ENCODE results near the gene ARPIN. TPM values are rescaled to one million over a fixed set of nuclear protein-coding genes. Genes with fewer than 3 reads are reported as not detected.
"Not testable (repeated sequence)": the region's sequence is repeated elsewhere in the genome, so short reads cannot be mapped to it uniquely, and the experiment has no call there.

The ARPIN gene
- total RNA-seq, 1 donor from 2014 or later: 13.3 TPM

DNA sequence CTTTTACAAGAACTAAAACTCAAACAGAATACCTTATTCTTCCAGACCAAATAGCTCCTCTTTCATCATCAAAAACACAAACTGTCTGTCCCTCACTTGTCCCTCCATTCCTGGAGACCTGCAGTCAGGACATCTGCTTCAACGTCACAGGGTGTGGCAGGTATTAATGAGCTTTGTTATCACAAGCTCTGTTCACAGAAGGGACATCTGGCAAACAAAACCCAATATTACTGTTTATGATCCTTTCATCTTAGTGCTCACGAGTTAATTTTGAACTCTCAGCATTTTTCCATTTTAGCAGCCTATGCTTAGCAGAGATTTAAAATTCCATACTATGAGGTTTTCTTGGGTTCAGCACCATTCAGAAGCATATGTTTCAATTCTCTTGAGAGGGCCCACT, 51.9 kb downstream of the ARPIN start:
- H3K4me3 Mint-ChIP-seq (ENCODE audit: unreplicated experiment): no peak overlapping the region
- H3K36me3 Mint-ChIP-seq (ENCODE audit: low read depth, unreplicated experiment): peaks cover 22% of the 10 kb centered on the region
- no peaks in the 10 kb centered on the region for H3K9me3 Mint-ChIP-seq (ENCODE audit: unreplicated experiment)
- no peak for DNase-seq (ENCODE audit: low spot score)
- H3K27ac Mint-ChIP-seq (ENCODE audit: unreplicated experiment): no peak overlapping the region
- H3K4me1 Mint-ChIP-seq (ENCODE audit: unreplicated experiment): no peaks in the 10 kb centered on the region
- no peaks in the 10 kb centered on the region for H3K27me3 Mint-ChIP-seq (ENCODE audit: unreplicated experiment)
- TF ChIP-seq, protein P1, sequence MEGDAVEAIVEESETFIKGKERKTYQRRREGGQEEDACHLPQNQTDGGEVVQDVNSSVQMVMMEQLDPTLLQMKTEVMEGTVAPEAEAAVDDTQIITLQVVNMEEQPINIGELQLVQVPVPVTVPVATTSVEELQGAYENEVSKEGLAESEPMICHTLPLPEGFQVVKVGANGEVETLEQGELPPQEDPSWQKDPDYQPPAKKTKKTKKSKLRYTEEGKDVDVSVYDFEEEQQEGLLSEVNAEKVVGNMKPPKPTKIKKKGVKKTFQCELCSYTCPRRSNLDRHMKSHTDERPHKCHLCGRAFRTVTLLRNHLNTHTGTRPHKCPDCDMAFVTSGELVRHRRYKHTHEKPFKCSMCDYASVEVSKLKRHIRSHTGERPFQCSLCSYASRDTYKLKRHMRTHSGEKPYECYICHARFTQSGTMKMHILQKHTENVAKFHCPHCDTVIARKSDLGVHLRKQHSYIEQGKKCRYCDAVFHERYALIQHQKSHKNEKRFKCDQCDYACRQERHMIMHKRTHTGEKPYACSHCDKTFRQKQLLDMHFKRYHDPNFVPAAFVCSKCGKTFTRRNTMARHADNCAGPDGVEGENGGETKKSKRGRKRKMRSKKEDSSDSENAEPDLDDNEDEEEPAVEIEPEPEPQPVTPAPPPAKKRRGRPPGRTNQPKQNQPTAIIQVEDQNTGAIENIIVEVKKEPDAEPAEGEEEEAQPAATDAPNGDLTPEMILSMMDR (IDR thresholded peaks at IDR 0.05; ENCODE audit: unreplicated experiment): no peak

DNA sequence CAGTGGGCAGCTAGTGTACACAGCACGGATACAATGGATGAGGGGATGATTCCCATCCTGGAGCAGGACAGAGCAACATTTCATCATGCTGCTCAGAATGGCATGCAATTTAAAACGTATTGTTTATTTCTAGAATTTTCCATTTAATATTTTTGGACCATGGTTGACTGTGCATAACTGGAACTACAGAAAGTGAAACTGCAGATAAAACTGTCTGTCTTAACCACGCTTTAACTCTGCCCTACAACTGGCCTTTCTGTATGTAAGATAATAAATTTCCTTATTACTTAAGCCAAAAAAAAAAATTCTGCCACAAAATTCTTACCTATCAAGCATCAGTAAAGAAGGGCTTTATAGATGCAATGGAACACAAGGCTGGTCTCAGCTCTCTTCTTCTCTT, 52.3 kb downstream of the ARPIN start:
- TF ChIP-seq, protein P1 (IDR thresholded peaks at IDR 0.05; ENCODE audit: unreplicated experiment): no peak
- Mint-ChIP-seq H3K27me3 (ENCODE audit: unreplicated experiment) (no peaks in the 10 kb centered on the region), H3K4me1 (ENCODE audit: unreplicated experiment) (no peaks in the 10 kb centered on the region), H3K4me3 (ENCODE audit: unreplicated experiment) (no peak overlapping the region), H3K9me3 (ENCODE audit: unreplicated experiment) (no peaks in the 10 kb centered on the region), H3K27ac (ENCODE audit: unreplicated experiment) (no peak overlapping the region), H3K36me3 (ENCODE audit: low read depth, unreplicated experiment) (peaks cover 20% of the 10 kb centered on the region)
- DNase-seq (ENCODE audit: low spot score): no peak

DNA sequence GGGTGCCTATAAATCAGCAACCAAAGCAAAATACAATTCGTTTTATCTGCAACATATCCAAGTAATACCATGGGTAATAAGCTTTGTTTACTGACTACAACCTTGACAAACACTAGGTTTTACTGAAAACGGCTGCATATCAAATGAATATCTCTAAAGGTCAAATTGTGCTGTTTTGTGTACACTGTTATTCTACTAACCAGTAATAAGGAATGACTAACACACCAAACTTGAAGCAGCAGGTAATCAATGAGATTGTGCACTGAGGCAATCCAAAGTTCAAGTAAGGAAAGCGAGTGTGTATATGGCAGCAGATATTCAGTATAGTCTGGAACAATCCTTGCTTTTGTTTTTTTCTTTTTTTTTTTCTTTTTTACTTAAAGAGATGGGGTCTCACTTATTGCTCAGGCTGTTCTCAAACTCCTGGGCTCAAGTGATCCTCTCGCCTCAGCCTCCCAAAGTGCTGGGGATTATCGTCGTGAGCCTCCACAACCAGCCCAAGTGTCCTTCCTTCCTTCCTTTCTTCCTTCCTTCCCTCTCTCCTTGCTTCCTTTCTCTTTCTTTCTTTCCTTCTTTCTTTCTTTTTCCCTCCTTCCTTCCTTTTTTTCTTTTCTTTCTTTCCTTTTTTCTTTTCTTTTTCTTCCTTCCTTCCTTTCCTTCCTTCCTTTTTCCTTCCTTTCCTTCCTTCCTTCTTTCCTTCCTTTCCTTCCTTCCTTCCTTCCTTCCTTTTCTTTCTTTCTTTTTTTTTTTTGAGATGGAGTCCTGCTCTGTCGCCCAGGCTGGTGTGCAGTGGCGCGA, 53.9 kb downstream of the ARPIN start:
- DNase-seq (ENCODE audit: low spot score): no peak
- H3K27me3 Mint-ChIP-seq (ENCODE audit: unreplicated experiment): no peaks in the 10 kb centered on the region
- no peak overlapping the region for H3K27ac Mint-ChIP-seq (ENCODE audit: unreplicated experiment)
- no peak overlapping the region for H3K4me3 Mint-ChIP-seq (ENCODE audit: unreplicated experiment)
- H3K36me3 Mint-ChIP-seq (ENCODE audit: low read depth, unreplicated experiment): peaks cover 20% of the 10 kb centered on the region
- TF ChIP-seq, protein P1 (IDR thresholded peaks at IDR 0.05; ENCODE audit: unreplicated experiment): no peak
- no peaks in the 10 kb centered on the region for H3K4me1 Mint-ChIP-seq (ENCODE audit: unreplicated experiment)
- H3K9me3 Mint-ChIP-seq (ENCODE audit: unreplicated experiment): no peaks in the 10 kb centered on the region

DNA sequence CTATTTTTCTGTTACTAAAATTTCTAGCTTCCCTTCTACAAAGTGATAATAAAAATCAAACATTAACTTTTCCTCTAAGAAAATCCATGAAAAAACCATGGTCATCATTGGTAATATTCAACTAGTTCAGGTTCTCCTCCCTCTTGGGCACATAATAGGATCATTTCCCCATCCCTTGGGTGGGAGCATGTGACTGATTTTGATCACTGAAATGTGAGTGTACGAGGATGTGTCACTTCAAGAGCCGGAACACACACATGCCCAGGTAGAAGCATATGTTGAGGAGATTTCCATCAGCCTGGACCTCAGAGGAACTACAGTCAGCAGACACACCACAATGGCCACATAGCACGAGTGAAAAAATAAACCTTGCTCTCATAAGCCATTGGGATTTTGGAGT, 55.1 kb downstream of the ARPIN start:
- H3K9me3 Mint-ChIP-seq (ENCODE audit: unreplicated experiment): no peaks in the 10 kb centered on the region
- peaks cover 28% of the 10 kb centered on the region for H3K36me3 Mint-ChIP-seq (ENCODE audit: low read depth, unreplicated experiment)
- H3K4me1 Mint-ChIP-seq (ENCODE audit: unreplicated experiment): no peaks in the 10 kb centered on the region

DNA sequence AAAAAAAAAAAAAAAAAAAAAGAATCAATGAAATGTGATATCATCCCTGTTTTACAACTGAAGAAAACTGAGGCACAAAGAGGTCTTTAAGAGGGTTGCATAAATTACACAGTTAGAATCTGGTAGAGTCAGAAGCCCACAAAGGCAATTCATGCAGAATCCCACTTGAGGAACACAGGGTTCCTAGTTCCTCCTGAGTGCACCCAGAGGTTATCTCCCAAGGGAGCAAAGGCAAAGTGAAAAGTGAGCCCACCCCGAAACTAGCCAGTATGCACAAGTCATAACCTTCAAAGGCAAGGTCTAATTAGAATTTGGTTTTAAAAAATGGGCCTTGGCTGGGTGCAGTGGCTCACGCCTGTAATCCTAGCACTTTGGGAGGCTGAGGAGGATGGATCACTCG, 56.8 kb downstream of the ARPIN start:
- peaks cover 32% of the 10 kb centered on the region for H3K36me3 Mint-ChIP-seq (ENCODE audit: low read depth, unreplicated experiment)
- no peaks in the 10 kb centered on the region for H3K27me3 Mint-ChIP-seq (ENCODE audit: unreplicated experiment)
- no peaks in the 10 kb centered on the region for H3K4me1 Mint-ChIP-seq (ENCODE audit: unreplicated experiment)
- no peak for DNase-seq (ENCODE audit: low spot score)
- no peak overlapping the region for H3K27ac Mint-ChIP-seq (ENCODE audit: unreplicated experiment)
- H3K4me3 Mint-ChIP-seq (ENCODE audit: unreplicated experiment): peak overlapping the region; percentile 37
- TF ChIP-seq, protein P1 (IDR thresholded peaks at IDR 0.05; ENCODE audit: unreplicated experiment): no peak
- H3K9me3 Mint-ChIP-seq (ENCODE audit: unreplicated experiment): no peaks in the 10 kb centered on the region

More for the DNA sequence above, 55.1 kb downstream of the ARPIN start:
- Mint-ChIP-seq H3K4me3 (ENCODE audit: unreplicated experiment) (no peak overlapping the region), H3K27me3 (ENCODE audit: unreplicated experiment) (no peaks in the 10 kb centered on the region), H3K27ac (ENCODE audit: unreplicated experiment) (no peak overlapping the region)
- TF ChIP-seq, protein P1 (IDR thresholded peaks at IDR 0.05; ENCODE audit: unreplicated experiment): no peak
- no peak for DNase-seq (ENCODE audit: low spot score)

DNA sequence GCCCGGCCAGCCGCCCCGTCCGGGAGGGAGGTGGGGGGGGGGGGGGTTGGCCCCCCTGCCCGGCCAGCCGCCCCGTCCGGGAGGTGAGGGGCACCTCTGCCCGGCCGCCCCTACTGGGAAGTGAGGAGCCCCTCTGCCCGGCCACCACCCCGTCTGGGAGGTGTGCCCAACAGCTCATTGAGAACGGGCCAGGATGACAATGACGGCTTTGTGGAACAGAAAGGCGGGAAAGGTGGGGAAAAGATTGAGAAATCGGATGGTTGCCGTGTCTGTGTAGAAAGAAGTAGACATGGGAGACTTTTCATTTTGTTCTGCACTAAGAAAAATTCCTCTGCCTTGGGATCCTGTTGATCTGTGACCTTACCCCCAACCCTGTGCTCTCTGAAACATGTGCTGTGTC, 57.9 kb downstream of the ARPIN start:
- DNase-seq (ENCODE audit: low spot score); H3K9me3 Mint-ChIP-seq (ENCODE audit: unreplicated experiment); H3K27ac Mint-ChIP-seq (ENCODE audit: unreplicated experiment); H3K4me1 Mint-ChIP-seq (ENCODE audit: unreplicated experiment); H3K4me3 Mint-ChIP-seq (ENCODE audit: unreplicated experiment); H3K27me3 Mint-ChIP-seq (ENCODE audit: unreplicated experiment): not testable (repeated sequence)
- peaks cover 27% of the 10 kb centered on the region for H3K36me3 Mint-ChIP-seq (ENCODE audit: low read depth, unreplicated experiment)

Data from endothelial cell (in vitro differentiated cells).